Measurements from ENCODE around the gene QPRT.
A peak's percentile ranks its signal among the peaks of the same experiment; 100 is the strongest.
"Not testable (repeated sequence)": the region's sequence is repeated elsewhere in the genome, so short reads cannot be mapped to it uniquely, and the experiment has no call there.

Gene QPRT

DNA sequence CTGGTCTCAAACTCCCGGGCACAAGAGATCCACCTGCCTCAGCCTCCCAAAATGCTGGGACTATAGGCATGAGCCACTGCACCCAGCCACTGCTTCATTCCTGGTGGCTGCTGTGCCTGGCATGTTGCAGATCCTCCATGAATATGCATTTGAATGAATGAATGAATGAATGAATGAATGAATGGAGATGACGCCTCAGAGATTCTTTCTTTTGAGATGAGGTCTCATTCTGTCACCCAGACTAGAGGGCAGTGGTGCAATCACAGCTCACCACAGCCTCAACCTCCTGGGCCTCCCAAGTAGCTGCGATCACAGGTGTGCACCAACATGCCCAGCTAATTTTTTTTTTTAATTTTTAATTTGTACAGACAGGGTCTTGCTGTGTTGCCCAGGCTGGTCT, 10.7 kb upstream of the QPRT start:
- Mint-ChIP-seq H3K27me3 (no peaks in the 10 kb centered on the region), H3K36me3 (ENCODE audit: low read depth) (peaks cover 42% of the 10 kb centered on the region), H3K9me3 (no peaks in the 10 kb centered on the region), H3K4me3 (no peak overlapping the region), H3K27ac (no peak overlapping the region), H3K4me1 (peaks cover 50% of the 10 kb centered on the region)
- ATAC-seq (no peak), DNase-seq (no peak)

DNA sequence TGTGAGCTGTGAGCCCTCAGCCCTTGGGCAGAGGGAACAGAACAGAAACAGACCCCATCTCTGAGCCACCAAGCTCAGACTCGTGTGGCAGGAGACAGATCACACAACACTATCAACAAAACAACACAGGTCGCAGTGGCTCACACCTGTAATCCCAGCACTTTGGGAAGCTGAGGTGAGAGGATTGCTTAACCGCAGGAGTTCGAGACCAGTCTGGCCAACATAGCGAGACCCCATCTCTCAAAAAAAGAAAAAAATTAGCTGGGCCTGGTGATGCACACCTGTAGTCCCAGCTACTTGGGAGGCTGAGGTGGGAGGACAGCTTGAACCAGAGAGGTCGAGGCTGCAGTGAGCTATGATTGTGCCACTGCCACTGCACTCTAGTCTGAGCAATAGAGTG, 5.5 kb upstream of the QPRT start:
- DNase-seq (no peak), ATAC-seq (no peak)
- peaks cover 5% of the 10 kb centered on the region for H3K36me3 Mint-ChIP-seq (ENCODE audit: low read depth)
- H3K27ac Mint-ChIP-seq: no peak overlapping the region
- peaks cover 12% of the 10 kb centered on the region for H3K4me1 Mint-ChIP-seq
- H3K27me3 Mint-ChIP-seq: no peaks in the 10 kb centered on the region
- no peaks in the 10 kb centered on the region for H3K9me3 Mint-ChIP-seq
- H3K4me3 Mint-ChIP-seq: no peak overlapping the region

DNA sequence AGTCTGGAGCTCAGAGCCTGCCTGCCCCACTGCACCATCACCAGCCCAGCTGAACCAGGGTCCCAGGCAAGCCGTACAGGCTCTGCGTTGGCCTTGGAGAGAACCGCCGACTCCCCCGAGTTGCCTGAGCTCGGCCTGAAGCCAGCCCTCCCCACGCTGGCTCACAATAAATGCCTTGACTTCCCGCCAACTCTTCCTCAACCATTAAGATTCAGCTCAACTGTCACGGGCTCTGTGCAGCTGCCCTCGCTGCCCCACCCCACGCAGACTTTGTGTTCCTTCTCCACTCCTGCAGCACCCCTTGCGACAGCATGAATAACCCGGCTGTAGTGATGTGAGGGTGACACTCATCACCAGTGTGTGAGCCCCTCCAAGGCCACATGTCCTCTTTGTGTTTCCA, 4.8 kb upstream of the QPRT start:
- ATAC-seq: no peak
- no peaks in the 10 kb centered on the region for H3K9me3 Mint-ChIP-seq
- peaks cover 13% of the 10 kb centered on the region for H3K4me1 Mint-ChIP-seq
- H3K36me3 Mint-ChIP-seq (ENCODE audit: low read depth): peaks cover 5% of the 10 kb centered on the region
- no peak for DNase-seq
- H3K27ac Mint-ChIP-seq: peak overlapping the region; percentile 46
- no peak overlapping the region for H3K4me3 Mint-ChIP-seq
- H3K27me3 Mint-ChIP-seq: no peaks in the 10 kb centered on the region

DNA sequence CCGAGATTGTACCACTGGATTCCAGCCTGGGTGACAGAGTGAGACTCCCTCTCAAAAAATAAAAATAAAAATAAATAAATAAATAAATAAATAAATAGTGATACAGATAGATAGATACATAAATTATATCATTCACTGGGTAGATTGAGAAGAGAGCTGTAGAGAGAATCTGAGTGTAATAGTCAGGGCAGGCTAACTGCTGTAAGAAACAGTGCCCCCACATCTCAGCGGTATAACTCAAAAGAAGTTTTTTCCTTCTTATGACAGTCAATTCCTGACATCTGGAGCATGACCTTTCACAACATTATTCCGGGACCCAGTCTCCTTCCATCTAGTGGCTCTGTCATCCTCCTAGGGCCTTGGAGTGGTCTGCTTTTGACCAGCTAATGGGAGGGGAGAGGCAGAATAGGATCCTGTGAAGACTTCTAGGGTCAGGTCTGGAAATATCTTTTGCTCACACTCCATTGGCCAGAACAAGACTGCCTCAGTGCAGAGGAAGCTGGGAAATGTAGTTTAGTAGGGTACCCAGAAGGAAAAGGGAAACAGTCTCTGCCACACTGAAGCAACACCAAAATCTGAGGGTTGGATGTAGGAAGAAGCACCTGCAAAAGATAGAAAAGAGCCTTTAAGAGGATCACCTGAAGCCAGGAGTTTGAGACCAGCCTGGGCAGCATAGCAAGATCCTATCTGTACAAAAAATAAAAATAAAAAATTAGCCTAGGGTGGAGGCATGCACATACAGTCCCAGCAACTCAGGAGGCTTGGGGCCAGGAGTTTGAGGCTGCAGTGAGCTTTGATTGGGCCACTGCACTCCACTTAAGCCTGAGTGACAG, 3.0 kb upstream of the QPRT start:
- H3K9me3 Mint-ChIP-seq: no peaks in the 10 kb centered on the region
- ATAC-seq (peak; percentile 72), DNase-seq (no peak)
- H3K27me3 Mint-ChIP-seq: no peaks in the 10 kb centered on the region
- H3K27ac Mint-ChIP-seq: peak overlapping the region; percentile 59
- H3K4me1 Mint-ChIP-seq: peaks cover 23% of the 10 kb centered on the region
- H3K4me3 Mint-ChIP-seq: no peak overlapping the region
- no peaks in the 10 kb centered on the region for H3K36me3 Mint-ChIP-seq (ENCODE audit: low read depth)

DNA sequence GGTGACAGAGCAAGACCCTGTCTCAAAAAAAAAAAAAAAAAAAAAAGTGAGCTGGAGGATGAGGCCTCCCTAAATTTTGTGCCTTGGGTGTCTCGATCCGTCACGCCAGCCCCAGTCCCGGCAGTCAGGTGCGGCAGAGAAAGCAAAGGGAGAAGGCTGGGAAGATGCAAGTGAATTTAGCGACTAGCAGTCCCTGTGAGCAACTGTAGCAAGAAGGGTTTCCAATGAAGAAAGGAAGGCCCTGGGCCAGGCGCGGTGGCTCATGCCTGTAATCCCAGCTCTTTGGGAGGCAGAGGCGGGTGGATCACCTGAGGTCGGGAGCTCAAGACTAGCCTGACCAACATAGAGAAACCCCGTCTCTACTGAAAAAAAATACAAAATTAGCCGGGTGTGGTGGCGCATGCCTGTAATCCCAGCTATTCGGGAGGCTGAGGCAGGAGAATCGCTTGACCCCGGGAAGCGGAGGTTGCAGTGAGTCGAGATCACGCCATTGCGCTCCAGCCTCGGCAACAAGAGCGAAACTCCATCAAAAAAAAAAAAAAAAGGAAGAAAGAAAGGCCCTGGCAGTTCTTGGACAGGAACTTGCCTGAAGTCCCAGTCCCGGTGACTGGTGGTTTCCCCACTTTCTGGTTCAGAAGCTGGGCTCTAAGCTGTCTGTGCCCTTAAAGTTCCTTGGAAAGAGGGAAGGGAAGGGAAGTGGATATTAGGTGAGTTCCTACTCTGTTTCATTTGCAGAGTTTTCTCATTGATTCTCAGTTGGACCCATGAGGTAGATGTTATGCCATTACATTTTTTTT, 1.8 kb upstream of the QPRT start:
- H3K27me3 Mint-ChIP-seq: no peaks in the 10 kb centered on the region
- no peak for ATAC-seq
- H3K9me3 Mint-ChIP-seq: no peaks in the 10 kb centered on the region
- no peak overlapping the region for H3K27ac Mint-ChIP-seq
- no peaks in the 10 kb centered on the region for H3K36me3 Mint-ChIP-seq (ENCODE audit: low read depth)
- DNase-seq: no peak
- peaks cover 21% of the 10 kb centered on the region for H3K4me1 Mint-ChIP-seq
- no peak overlapping the region for H3K4me3 Mint-ChIP-seq

DNA sequence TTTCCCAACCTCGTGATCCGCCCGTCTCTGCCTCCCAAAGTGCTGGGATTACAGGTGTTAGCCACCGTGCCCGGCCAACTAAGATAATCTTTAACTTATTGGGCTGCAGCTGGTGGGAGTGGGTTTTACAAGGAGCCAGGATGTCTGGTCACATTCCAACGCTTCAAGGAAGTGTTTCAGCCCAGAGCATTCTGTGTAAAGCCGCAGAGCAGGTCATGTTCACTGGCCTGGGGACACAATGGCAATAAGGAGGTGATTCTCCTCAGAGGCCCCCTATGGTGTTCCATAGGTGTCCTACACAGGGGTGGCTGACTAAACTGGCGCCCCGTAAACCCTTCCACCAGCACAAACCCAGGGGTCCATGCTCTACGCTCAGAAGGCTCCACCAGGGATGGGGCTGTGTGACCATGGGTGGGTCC, 1.2 kb downstream of the QPRT start:
- Mint-ChIP-seq H3K4me1 (peaks cover 19% of the 10 kb centered on the region), H3K27me3 (no peaks in the 10 kb centered on the region), H3K36me3 (ENCODE audit: low read depth) (no peaks in the 10 kb centered on the region), H3K9me3 (no peaks in the 10 kb centered on the region), H3K4me3 (no peak overlapping the region), H3K27ac (no peak overlapping the region)
- ATAC-seq (no peak), DNase-seq (no peak)

DNA sequence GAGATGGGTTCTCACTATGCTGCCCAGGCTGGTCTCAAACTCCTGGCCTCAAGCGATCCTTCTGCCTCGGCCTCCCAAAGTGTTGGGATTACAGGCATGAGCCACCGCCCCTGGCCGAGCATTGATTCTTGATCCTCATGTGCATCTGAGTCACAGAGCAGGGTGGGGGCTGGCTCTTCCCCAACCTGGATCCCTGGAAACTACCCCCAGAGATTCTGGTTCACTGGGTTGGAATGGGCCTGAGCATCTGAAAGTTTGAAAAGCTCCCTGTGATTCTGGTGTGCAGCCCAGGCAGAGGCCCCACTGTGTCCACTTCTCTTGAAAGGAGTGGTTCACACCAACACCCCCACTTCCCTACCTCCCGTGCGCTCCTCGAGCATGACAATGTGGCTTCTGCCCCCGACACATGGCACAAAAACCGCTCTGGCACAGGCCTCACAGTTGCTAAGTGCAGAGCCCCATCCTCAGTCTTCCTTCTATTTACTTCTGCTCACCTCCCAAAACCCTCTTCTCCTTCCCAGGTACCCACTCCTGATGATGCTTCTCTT, 4.6 kb downstream of the QPRT start:
- DNase-seq: no peak

DNA sequence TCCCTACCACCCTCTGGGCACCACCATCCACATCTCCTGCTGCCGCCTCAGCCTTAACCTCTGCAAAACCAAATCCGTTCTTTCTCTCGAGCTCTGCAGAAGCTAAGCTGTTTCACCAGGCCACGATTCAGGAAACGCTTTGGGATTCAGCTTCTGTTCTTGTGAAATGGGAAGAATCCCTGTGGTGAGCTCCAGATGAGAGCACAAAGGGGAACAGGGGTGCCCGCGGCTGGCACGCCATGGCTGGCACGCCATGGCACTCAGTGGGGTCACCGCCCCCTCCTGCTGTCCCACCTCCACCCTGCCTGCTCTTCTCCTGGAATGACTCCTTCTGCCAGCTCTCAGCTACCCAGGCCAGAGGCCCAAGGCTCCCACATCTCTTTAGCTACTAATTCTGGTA, 5.7 kb downstream of the QPRT start:
- H3K36me3 Mint-ChIP-seq (ENCODE audit: low read depth): no peaks in the 10 kb centered on the region
- DNase-seq (no peak), ATAC-seq (no peak)
- no peak overlapping the region for H3K27ac Mint-ChIP-seq
- no peaks in the 10 kb centered on the region for H3K27me3 Mint-ChIP-seq
- no peak overlapping the region for H3K4me3 Mint-ChIP-seq
- H3K4me1 Mint-ChIP-seq: peaks cover 32% of the 10 kb centered on the region
- H3K9me3 Mint-ChIP-seq: no peaks in the 10 kb centered on the region

More for the DNA sequence above, 4.6 kb downstream of the QPRT start:
- Mint-ChIP-seq H3K36me3 (ENCODE audit: low read depth) (no peaks in the 10 kb centered on the region), H3K27me3 (no peaks in the 10 kb centered on the region), H3K4me3 (no peak overlapping the region), H3K4me1 (peaks cover 37% of the 10 kb centered on the region), H3K9me3 (no peaks in the 10 kb centered on the region), H3K27ac (no peak overlapping the region)
- no peak for ATAC-seq

DNA sequence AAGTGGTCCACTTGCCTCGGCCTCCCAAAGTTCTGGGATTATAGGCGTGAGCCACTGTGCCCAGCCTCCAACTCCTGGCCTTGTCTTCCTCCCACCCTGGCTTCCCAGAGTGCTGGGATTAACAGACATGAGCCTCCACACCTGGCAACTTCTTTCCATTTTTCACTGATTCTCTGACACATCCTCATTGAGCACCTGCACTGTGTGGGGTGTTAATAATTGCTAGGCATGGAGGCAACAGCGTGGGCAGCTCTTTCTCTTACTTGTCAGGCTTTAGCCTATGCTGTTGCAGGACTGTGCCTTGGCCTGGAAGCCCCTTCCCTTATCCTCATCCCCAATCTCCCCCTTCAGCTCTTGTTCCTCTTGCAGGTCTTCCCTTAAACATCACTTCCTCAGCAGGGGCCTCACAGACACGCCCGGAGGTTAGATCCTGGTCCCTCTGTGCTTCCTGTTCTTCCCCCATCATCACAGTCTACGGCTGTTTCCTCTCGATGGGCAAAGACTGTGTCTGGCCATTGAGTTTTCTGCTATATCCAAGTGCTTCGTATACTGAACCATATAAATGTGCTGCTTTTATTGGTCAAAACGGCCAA, 7.9 kb downstream of the QPRT start:
- ATAC-seq (no peak), DNase-seq (no peak)
- H3K4me1 Mint-ChIP-seq: peaks cover 29% of the 10 kb centered on the region
- H3K27ac Mint-ChIP-seq: peak overlapping the region; percentile 77
- H3K27me3 Mint-ChIP-seq: no peaks in the 10 kb centered on the region
- H3K4me3 Mint-ChIP-seq: peak overlapping the region; percentile 25
- no peaks in the 10 kb centered on the region for H3K9me3 Mint-ChIP-seq
- no peaks in the 10 kb centered on the region for H3K36me3 Mint-ChIP-seq (ENCODE audit: low read depth)

DNA sequence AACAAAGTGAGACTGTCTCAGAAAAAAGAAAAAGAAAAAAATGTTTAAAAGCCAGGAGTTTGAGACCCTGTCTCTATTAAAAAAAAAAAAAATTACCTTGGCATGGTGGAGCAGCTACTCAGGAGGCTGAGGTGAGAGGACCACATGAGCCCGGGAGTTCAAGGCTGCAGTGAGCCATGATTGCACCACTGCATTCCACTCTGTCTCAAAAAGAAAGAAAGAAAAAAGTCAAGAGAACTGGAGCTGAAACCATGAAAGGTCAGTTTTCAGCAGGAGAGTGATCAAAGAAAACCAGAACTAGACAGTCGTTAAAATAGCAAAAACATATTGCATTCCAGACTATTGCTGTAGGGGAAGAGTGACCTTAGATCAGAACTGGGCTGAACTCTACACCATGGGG, 8.8 kb downstream of the QPRT start:
- DNase-seq (no peak), ATAC-seq (no peak)
- peaks cover 29% of the 10 kb centered on the region for H3K4me1 Mint-ChIP-seq
- no peaks in the 10 kb centered on the region for H3K36me3 Mint-ChIP-seq (ENCODE audit: low read depth)
- no peak overlapping the region for H3K4me3 Mint-ChIP-seq
- no peak overlapping the region for H3K27ac Mint-ChIP-seq
- no peaks in the 10 kb centered on the region for H3K27me3 Mint-ChIP-seq
- no peaks in the 10 kb centered on the region for H3K9me3 Mint-ChIP-seq

DNA sequence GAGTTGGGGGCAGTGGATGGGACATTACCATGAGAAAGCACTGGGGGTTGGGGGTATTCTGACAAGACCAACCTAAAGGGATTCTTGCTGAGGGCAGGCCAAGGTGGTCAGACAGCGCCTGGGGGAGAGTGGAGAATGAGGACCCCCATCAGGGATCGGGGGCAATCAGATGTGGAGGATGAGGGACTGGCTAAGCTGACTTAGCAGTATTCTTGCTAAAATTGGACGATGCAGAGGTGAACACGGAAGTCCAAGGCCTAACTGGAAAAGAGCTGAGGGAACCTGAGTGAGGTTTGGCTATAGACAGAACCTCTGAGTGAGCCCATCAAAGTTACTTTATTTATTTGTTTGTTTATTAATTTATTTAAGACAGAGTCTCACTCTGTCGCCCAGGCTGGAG, 9.2 kb downstream of the QPRT start:
- H3K4me1 Mint-ChIP-seq: peaks cover 29% of the 10 kb centered on the region
- ATAC-seq: no peak
- no peak for DNase-seq
- H3K27ac Mint-ChIP-seq: no peak overlapping the region
- no peaks in the 10 kb centered on the region for H3K9me3 Mint-ChIP-seq
- H3K27me3 Mint-ChIP-seq: no peaks in the 10 kb centered on the region
- no peaks in the 10 kb centered on the region for H3K36me3 Mint-ChIP-seq (ENCODE audit: low read depth)
- no peak overlapping the region for H3K4me3 Mint-ChIP-seq

DNA sequence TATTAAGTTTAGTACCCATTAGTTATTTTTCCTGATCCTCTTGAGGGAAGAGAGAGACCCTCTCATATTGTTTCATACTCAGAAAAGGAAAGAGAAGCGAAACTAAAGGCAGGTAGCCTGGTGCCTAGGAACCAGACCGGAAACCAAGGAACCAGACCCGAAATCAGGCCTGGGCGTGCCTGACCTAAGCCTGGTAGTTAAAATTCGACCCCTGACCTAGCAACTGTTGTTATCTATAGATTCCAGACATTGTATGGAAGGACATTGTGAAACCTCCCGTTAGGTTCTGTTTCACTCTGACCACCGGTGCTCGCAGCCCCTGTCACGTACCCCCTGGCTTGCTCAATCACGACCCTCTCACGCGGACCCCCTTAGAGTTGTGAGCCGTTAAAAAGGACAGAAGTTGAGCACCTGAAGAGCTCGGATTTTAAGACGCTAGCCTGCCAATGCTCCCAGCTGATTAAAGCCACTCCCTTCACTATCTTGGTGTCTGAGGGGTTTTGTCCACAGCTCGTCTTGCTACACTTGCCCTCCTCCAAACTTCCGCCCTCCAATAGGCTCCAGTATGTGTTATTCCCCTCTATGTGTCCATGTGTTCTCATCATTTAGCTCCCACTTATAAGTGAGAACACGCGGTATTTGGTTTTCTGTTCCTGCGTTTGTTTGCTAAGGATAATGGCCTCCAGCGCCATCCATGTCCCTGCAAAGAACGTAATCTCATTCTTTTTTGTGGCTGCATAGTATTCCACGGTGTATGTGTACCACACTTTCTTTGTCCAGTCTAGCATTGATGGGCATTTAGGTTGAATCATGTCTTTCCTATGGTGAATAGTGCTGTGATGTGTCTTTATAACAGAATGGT, 10.7 kb downstream of the QPRT start:
- not testable (repeated sequence) for H3K27ac Mint-ChIP-seq; H3K27me3 Mint-ChIP-seq; H3K36me3 Mint-ChIP-seq (ENCODE audit: low read depth); ATAC-seq; H3K9me3 Mint-ChIP-seq; DNase-seq; H3K4me3 Mint-ChIP-seq
- H3K4me1 Mint-ChIP-seq: peaks cover 29% of the 10 kb centered on the region

DNA sequence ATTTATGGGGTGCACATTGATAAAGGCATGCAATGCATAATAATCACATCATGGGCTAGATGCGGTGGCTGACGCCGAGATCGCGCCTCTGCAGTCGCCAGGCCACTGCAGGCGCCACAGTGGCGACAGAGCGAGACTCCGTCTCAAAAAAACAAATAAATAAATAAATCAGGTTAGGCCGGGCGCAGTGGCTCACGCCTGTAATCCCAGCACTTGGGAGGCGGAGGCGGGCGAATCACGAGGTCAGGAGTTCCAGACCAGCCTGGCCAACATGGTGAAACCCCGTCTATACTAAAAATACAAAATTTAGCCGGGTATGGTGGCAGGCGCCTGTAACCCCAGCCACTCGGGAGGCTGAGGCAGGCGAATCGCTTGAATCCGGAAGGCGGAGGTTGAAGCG, 13.6 kb downstream of the QPRT start:
- not testable (repeated sequence) for H3K27me3 Mint-ChIP-seq; H3K36me3 Mint-ChIP-seq (ENCODE audit: low read depth); DNase-seq; H3K4me3 Mint-ChIP-seq; H3K27ac Mint-ChIP-seq; H3K9me3 Mint-ChIP-seq; ATAC-seq
- peaks cover 13% of the 10 kb centered on the region for H3K4me1 Mint-ChIP-seq
